Suprapubic skin (tissue), 3 donors: ENCODE data around the gene DRG2.

Source experiments
- EP300 ChIP-seq: sonication (generic); formaldehyde crosslinking; IDR thresholded peaks from one replicate; pipeline ENCODE4 v1.6.1; 2017; ENCODE audit warnings: antibody characterized with exemption
- TF ChIP-seq, protein P1 (sequence below), 2 donors: fragments of 200-600 bp in 1 of 2; fragments of 450-650 bp in 1 of 2; sonication (generic) in 1 of 2; IDR thresholded peaks; one replicate each; pipeline ENCODE4 v1.5.1; 2016 to 2019; ENCODE audit warnings: antibody characterized with exemption in 2 of 2, mild to moderate bottlenecking in 1 of 2, moderate library complexity in 1 of 2

DNA sequence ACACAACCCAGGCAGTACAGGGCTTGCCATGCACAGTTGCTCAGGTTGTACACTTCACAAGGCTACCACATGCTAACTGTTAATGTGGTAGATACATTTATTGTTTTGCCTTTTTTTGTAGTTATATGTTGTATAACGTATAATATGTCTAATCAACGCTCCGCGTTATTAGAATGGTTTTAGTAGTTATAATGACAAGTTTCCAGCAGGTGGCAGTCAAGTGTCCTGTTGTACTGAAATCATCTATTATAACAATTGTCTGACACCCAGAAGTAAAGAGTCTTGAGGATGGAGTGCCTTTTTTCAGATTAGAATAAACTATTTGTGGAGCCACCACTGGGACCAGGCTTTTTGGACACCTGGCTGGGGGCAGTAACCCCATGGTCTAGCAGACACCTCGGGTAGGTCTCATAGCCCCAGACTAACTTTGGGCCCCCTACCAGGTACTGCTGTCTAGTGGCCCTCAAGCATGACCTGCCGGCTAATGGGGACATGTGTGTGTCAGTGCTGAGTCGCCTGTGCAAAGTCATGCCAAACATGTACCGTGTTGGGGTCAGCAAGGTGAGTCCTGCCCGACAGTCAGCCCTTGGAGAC, 53.6 kb downstream of the DRG2 start:
- TF ChIP-seq, protein P1, sequence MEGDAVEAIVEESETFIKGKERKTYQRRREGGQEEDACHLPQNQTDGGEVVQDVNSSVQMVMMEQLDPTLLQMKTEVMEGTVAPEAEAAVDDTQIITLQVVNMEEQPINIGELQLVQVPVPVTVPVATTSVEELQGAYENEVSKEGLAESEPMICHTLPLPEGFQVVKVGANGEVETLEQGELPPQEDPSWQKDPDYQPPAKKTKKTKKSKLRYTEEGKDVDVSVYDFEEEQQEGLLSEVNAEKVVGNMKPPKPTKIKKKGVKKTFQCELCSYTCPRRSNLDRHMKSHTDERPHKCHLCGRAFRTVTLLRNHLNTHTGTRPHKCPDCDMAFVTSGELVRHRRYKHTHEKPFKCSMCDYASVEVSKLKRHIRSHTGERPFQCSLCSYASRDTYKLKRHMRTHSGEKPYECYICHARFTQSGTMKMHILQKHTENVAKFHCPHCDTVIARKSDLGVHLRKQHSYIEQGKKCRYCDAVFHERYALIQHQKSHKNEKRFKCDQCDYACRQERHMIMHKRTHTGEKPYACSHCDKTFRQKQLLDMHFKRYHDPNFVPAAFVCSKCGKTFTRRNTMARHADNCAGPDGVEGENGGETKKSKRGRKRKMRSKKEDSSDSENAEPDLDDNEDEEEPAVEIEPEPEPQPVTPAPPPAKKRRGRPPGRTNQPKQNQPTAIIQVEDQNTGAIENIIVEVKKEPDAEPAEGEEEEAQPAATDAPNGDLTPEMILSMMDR (IDR thresholded peaks at IDR 0.05): peak; percentile 20 to 58
- no peak for TF ChIP-seq EP300
